HG02885 (cell line): ENCODE data around the gene RGMA.
"Not testable (repeated sequence)": the region's sequence is repeated elsewhere in the genome, so short reads cannot be mapped to it uniquely, and the experiment has no call there.

Experiments
- ATAC-seq: cut with Tn5 transposase; IDR thresholded peaks from one replicate; pipeline ENCODE4 v1.9.1; 2021; ENCODE audit warnings: mild to moderate bottlenecking; ENCODE audit not compliant: unreplicated experiment, poor library complexity

The RGMA gene

GRCh38 chr15:93050648-93051047 lies 38.4 kb downstream of the RGMA start:
- ATAC-seq = no peak

GRCh38 chr15:93049914-93050578 lies 39.0 kb downstream of the RGMA start:
- no peak for ATAC-seq

GRCh38 chr15:93049233-93049632 lies 39.8 kb downstream of the RGMA start:
- no peak for ATAC-seq

- no peak for ATAC-seq
These were observed 40.3 kb downstream of the RGMA start for GRCh38 chr15:93048759-93049161.

GRCh38 chr15:93048426-93048721 lies 40.6 kb downstream of the RGMA start:
- ATAC-seq = no peak

- no peak for ATAC-seq
These were observed 41.2 kb downstream of the RGMA start for GRCh38 chr15:93047621-93048425.

- no peak for ATAC-seq
These were observed 42.3 kb downstream of the RGMA start for GRCh38 chr15:93046721-93047120.

GRCh38 chr15:93046120-93046519 lies 42.9 kb downstream of the RGMA start:
- ATAC-seq = no peak

- ATAC-seq = no peak
These were observed 43.7 kb downstream of the RGMA start for GRCh38 chr15:93045191-93045785.

GRCh38 chr15:93044301-93045190 lies 44.5 kb downstream of the RGMA start:
- no peak for ATAC-seq

- ATAC-seq = no peak
These were observed 45.2 kb downstream of the RGMA start for GRCh38 chr15:93043621-93044300.

- ATAC-seq = no peak
These were observed 46.2 kb downstream of the RGMA start for GRCh38 chr15:93042691-93043378.

GRCh38 chr15:93042211-93042610 lies 46.8 kb downstream of the RGMA start:
- ATAC-seq = no peak

GRCh38 chr15:93041159-93041547 lies 47.9 kb downstream of the RGMA start:
- no peak for ATAC-seq

- no peak for ATAC-seq
These were observed 48.5 kb downstream of the RGMA start for GRCh38 chr15:93040288-93041158.

GRCh38 chr15:93039562-93040287 lies 49.3 kb downstream of the RGMA start:
- ATAC-seq = not testable (repeated sequence)

- ATAC-seq = no peak
These were observed 50.9 kb downstream of the RGMA start for GRCh38 chr15:93037820-93038705.
